HCT116 (cell line): Measurements from ENCODE around the gene MPC1. TPM values are rescaled to one million over a fixed set of nuclear protein-coding genes. Genes with fewer than 3 reads are reported as not detected.

Experiments used
- ATAC-seq: fragments of 200-7000 bp; cut with Tn5 transposase; 2 replicates; pipeline ENCODE4 v1.9.1; 2020; ENCODE audit warnings: mild to moderate bottlenecking, moderate library complexity
- BruUV-seq: library from RNA; stranded (reverse); fragments of 400-500 nt; replicated peaks from 2 replicates; lab custom pipeline; 2021; lab: Mats Ljungman, UMichigan
- CTCF ChIA-PET: fragments of 300-600 bp; sonication (Branson Sonifier 250); formaldehyde crosslinking; loops from one replicate; lab custom pipeline; 2021; ENCODE audit warnings: antibody characterized with exemption; lab: Charles Lee
- POLR2A ChIA-PET: fragments of 300-600, 350-600 bp; sonication (Branson Sonifier 250); formaldehyde crosslinking; loops from one replicate; lab custom pipeline; 2021; ENCODE audit warnings: antibody characterized with exemption; lab: Charles Lee
- RAD21 ChIA-PET, 2 experiments: fragments of 300-600 bp; sonication (Branson Sonifier 250); formaldehyde crosslinking; loops; one replicate each; lab custom pipeline; 2023; ENCODE audit warnings: low total read pairs in 2 of 2; ENCODE audit not compliant: uncharacterized antibody in 2 of 2, unreplicated experiment in 2 of 2, low non-redundant PET in 1 of 2; lab: Charles Lee
- DNase-seq: peaks from one replicate; pipeline ENCODE4 v3.0.0-alpha.2; 2010; ENCODE audit warnings: low read depth, low spot score
- H2AFZ ChIP-seq: fragments of 200-600 bp; shearing (Covaris generic), sonication (generic); 2 replicates; pipeline ENCODE4 v1.6.1; 2017; ENCODE audit warnings: low read depth, mixed run types, mixed read lengths, antibody characterized with exemption, low read length; ENCODE audit not compliant: poor library complexity, severe bottlenecking
- H3K27ac ChIP-seq: 2 replicates; pipeline ENCODE4 v1.5.1; 2012; ENCODE audit warnings: low read depth, low read length
- H3K27me3 ChIP-seq: fragments of 200-600 bp; sonication (generic); 2 replicates; pipeline ENCODE4 v1.6.1; 2016; ENCODE audit warnings: mixed run types, low read length, mixed read lengths; ENCODE audit not compliant: insufficient read depth
- H3K36me3 ChIP-seq, 2 experiments: fragments of 200-500 bp in 1 of 2; fragments of 200-600 bp in 1 of 2; sonication (Bioruptor generic) in 1 of 2; sonication (generic) in 1 of 2; 2 replicates each; pipeline versions ENCODE4 v1.5.1 to v1.6.1; 2014 to 2016; ENCODE audit warnings: low read length in 2 of 2, inconsistent platforms in 1 of 2, mixed read lengths in 1 of 2, mixed run types in 1 of 2; ENCODE audit not compliant: insufficient read depth in 2 of 2, control insufficient read depth in 1 of 2
- H3K4me1 ChIP-seq, 2 experiments: fragments of 200-600 bp in 1 of 2; sonication (generic) in 1 of 2; 2 replicates each; pipeline versions ENCODE4 v1.5.1 to v1.6.1; 2012 to 2017; ENCODE audit warnings: low read length in 2 of 2, inconsistent platforms in 1 of 2, mild to moderate bottlenecking in 1 of 2, mixed read lengths in 1 of 2, mixed run types in 1 of 2, moderate library complexity in 1 of 2; ENCODE audit not compliant: insufficient read depth in 2 of 2, control insufficient read depth in 1 of 2
- H3K4me2 ChIP-seq: fragments of 200-600 bp; sonication (generic); 2 replicates; pipeline ENCODE4 v1.6.1; 2017; ENCODE audit warnings: mixed run types, low read length, mixed read lengths
- H3K4me3 ChIP-seq, 2 experiments: fragments of 200-600 bp in 1 of 2; sonication (generic) in 1 of 2; replicated peaks in 1 of 2; 2 replicates each; pipeline ENCODE4 v1.5.1; 2011 to 2016; ENCODE audit warnings: low read length in 2 of 2, control low read depth in 1 of 2, low read depth in 1 of 2, mild to moderate bottlenecking in 1 of 2, mixed read lengths in 1 of 2, mixed run types in 1 of 2
- H3K79me2 ChIP-seq: fragments of 200-600 bp; sonication (generic); 2 replicates; pipeline ENCODE4 v1.6.1; 2017; ENCODE audit warnings: mild to moderate bottlenecking, mixed run types, low read length, moderate library complexity, mixed read lengths; ENCODE audit not compliant: insufficient read depth
- H3K9ac ChIP-seq: fragments of 200-600 bp; sonication (generic); 2 replicates; pipeline ENCODE4 v1.6.1; 2016; ENCODE audit warnings: low read length, mixed read lengths
- H3K9me2 ChIP-seq: fragments of 200-600 bp; sonication (generic), shearing (Covaris generic); 2 replicates; pipeline ENCODE4 v1.6.1; 2017; ENCODE audit warnings: mixed run types, mild to moderate bottlenecking, moderate library complexity; ENCODE audit not compliant: insufficient read depth
- H3K9me3 ChIP-seq, 2 experiments: fragments of 200-500 bp in 1 of 2; fragments of 200-600 bp in 1 of 2; sonication (Bioruptor generic) in 1 of 2; sonication (generic) in 1 of 2; 2 replicates each; pipeline ENCODE4 v1.6.1; 2014 to 2017; ENCODE audit warnings: low read length in 2 of 2, mixed read lengths in 2 of 2, inconsistent platforms in 1 of 2, low read depth in 1 of 2, mild to moderate bottlenecking in 1 of 2, mixed run types in 1 of 2, moderate library complexity in 1 of 2; ENCODE audit not compliant: control insufficient read depth in 1 of 2, insufficient read depth in 1 of 2
- H4K20me1 ChIP-seq: fragments of 200-600 bp; sonication (generic), shearing (Covaris generic); 2 replicates; pipeline ENCODE4 v1.6.1; 2017; ENCODE audit warnings: mixed run types, mild to moderate bottlenecking, moderate library complexity; ENCODE audit not compliant: insufficient read depth
- CTCF ChIP-seq, 3 experiments: fragments of 200-600 bp in 1 of 3; sonication (generic) in 1 of 3; IDR thresholded peaks in 2 of 3; conservative IDR thresholded peaks in 1 of 3; 2 replicates each; pipeline ENCODE4 v1.5.1; 2012 to 2017; ENCODE audit warnings: low read depth in 2 of 3, low read length in 2 of 3, antibody characterized with exemption in 1 of 3, borderline replicate concordance in 1 of 3, control low read depth in 1 of 3, mild to moderate bottlenecking in 1 of 3, mixed read lengths in 1 of 3, mixed run types in 1 of 3, moderate library complexity in 1 of 3; ENCODE audit not compliant: insufficient read depth in 1 of 3
- EGR1 ChIP-seq: IDR thresholded peaks from 2 replicates; pipeline ENCODE4 v1.6.1; 2012; ENCODE audit warnings: low read depth
- ELF1 ChIP-seq: IDR thresholded peaks from 2 replicates; pipeline ENCODE4 v1.6.1; 2012; ENCODE audit warnings: low read depth, borderline replicate concordance
- FOSL1 ChIP-seq: IDR thresholded peaks from 2 replicates; pipeline ENCODE4 v1.6.1; 2012; ENCODE audit warnings: low read depth
- JUND ChIP-seq: IDR thresholded peaks from 2 replicates; pipeline ENCODE4 v1.6.1; 2012
- MAX ChIP-seq: IDR thresholded peaks from 2 replicates; pipeline ENCODE4 v1.6.1; 2012
- POLR2AphosphoS5 ChIP-seq: IDR thresholded peaks from 2 replicates; pipeline ENCODE4 v1.6.1; 2011; ENCODE audit warnings: mild to moderate bottlenecking, low read depth, low read length, moderate library complexity
- RAD21 ChIP-seq: IDR thresholded peaks from 2 replicates; pipeline ENCODE4 v1.6.1; 2012; ENCODE audit warnings: low read depth, mild to moderate bottlenecking
- REST ChIP-seq: IDR thresholded peaks from 2 replicates; pipeline ENCODE4 v1.6.1; 2012; ENCODE audit warnings: low read depth
- SIN3A ChIP-seq: IDR thresholded peaks from 2 replicates; pipeline ENCODE4 v1.6.1; 2012; ENCODE audit warnings: low read depth
- SP1 ChIP-seq: IDR thresholded peaks from 2 replicates; pipeline ENCODE4 v1.6.1; 2012; ENCODE audit warnings: low read depth
- TCF7L2 ChIP-seq: IDR thresholded peaks from 2 replicates; pipeline ENCODE4 v1.7.0; 2011; ENCODE audit warnings: borderline replicate concordance, inconsistent platforms; ENCODE audit not compliant: insufficient read depth, insufficient read length; ENCODE audit errors: extremely low read depth
- ZBTB33 ChIP-seq: IDR thresholded peaks from 2 replicates; pipeline ENCODE4 v1.6.1; 2011; ENCODE audit warnings: mild to moderate bottlenecking, low read length, moderate library complexity; ENCODE audit not compliant: insufficient replicate concordance; ENCODE audit errors: extremely low read depth
- ZFX ChIP-seq: fragments of 450-650 bp; IDR thresholded peaks from 2 replicates; pipeline ENCODE4 v1.6.1; 2017
- intact Hi-C: fragments of 100-400 bp; cut with micrococcal nuclease; formaldehyde crosslinking; loops from 2 replicates; pipeline ENCODE4 v1.10.0; 2022
- total RNA-seq: library from RNA; stranded (reverse); gene quantifications from one replicate; pipeline ENCODE4 v1.2.1, GENCODE V29; 2021; ENCODE audit not compliant: unreplicated experiment

The MPC1 gene
- total RNA-seq, 1 experiment from 2014 or later = 15.9 TPM

- Histone ChIP-seq H3K4me3 (no peak overlapping the region), H3K9me2 (no peaks in the 10 kb centered on the region), H3K27ac (no peak overlapping the region), H3K4me2 (no peak overlapping the region), H3K4me1 (no peaks in the 10 kb centered on the region), H3K36me3 (no peaks in the 10 kb centered on the region), H3K79me2 (no peaks in the 10 kb centered on the region), H2AFZ (no peak overlapping the region), H4K20me1 (no peaks in the 10 kb centered on the region), H3K27me3 (peaks cover 4% of the 10 kb centered on the region), H3K9me3 (no peaks in the 10 kb centered on the region), H3K9ac (no peak overlapping the region)
- intact Hi-C loops = no loop called here
- no TSS peak for BruUV-seq
- ChIA-PET POLR2A (no interaction called here), RAD21 (no interaction called here), CTCF (no interaction called here)
- TF ChIP-seq TCF7L2 = no peak
- no peak for TF ChIP-seq ZFX
- TF ChIP-seq SIN3A = no peak
- no peak for TF ChIP-seq REST
- no peak for TF ChIP-seq JUND
- no peak for TF ChIP-seq FOSL1
- TF ChIP-seq RAD21 = no peak
- no peak for TF ChIP-seq EGR1
- TF ChIP-seq SP1 = no peak
- TF ChIP-seq ELF1 = no peak
- no peak for TF ChIP-seq ZBTB33
- no peak for TF ChIP-seq POLR2AphosphoS5
- TF ChIP-seq MAX = no peak
- TF ChIP-seq CTCF (IDR thresholded peaks at IDR 0.05 in 2 of 3, conservative IDR thresholded peaks at IDR 0.05 in 1 of 3; ENCODE audit: borderline replicate concordance in 1 of 3, insufficient read depth in 1 of 3, low read depth in 2 of 3, low read length in 2 of 3) = no peak
- DNase-seq (no peak), ATAC-seq (no peak)
Measured at GRCh38 chr6:166352923-166353322, 29.8 kb downstream of the MPC1 start.
